H9 (cell line): ENCODE measurements around the gene HS3ST6. TPM values are rescaled to one million over a fixed set of nuclear protein-coding genes. Genes with fewer than 3 reads are reported as not detected.

ENCODE experiments used
- DNase-seq: peaks from one replicate; pipeline ENCODE4 v3.0.0-alpha.2; 2017
- H2AFZ ChIP-seq: one replicate; pipeline ENCODE4 v1.6.1; 2013; ENCODE audit warnings: mild to moderate bottlenecking, low read length, control low read depth, moderate library complexity
- H2AK5ac ChIP-seq: 2 replicates; pipeline ENCODE4 v1.6.1; 2013; ENCODE audit warnings: low read length, control low read depth, mixed read lengths; ENCODE audit not compliant: insufficient read length
- H2BK120ac ChIP-seq: one replicate; pipeline ENCODE4 v1.6.1; 2013; ENCODE audit warnings: low read depth, mild to moderate bottlenecking, low read length, control low read depth, inconsistent platforms; ENCODE audit not compliant: poor library complexity, severe bottlenecking
- H2BK12ac ChIP-seq: 2 replicates; pipeline ENCODE4 v1.6.1; 2013; ENCODE audit warnings: low read length, control low read depth, mixed read lengths, low read depth; ENCODE audit not compliant: insufficient read length
- H2BK15ac ChIP-seq: 2 replicates; pipeline ENCODE4 v1.6.1; 2013; ENCODE audit warnings: low read depth, low read length, control low read depth
- H2BK20ac ChIP-seq: one replicate; pipeline ENCODE4 v1.6.1; 2013; ENCODE audit warnings: low read depth, mild to moderate bottlenecking, low read length, control low read depth, inconsistent platforms; ENCODE audit not compliant: poor library complexity, severe bottlenecking
- H2BK5ac ChIP-seq: 2 replicates; pipeline ENCODE4 v1.6.1; 2013; ENCODE audit warnings: low read length, control low read depth, mixed read lengths; ENCODE audit not compliant: insufficient read length
- H3K14ac ChIP-seq: 2 replicates; pipeline ENCODE4 v1.6.1; 2013; ENCODE audit warnings: low read length, control low read depth; ENCODE audit not compliant: insufficient read depth
- H3K18ac ChIP-seq: 2 replicates; pipeline ENCODE4 v1.6.1; 2013; ENCODE audit warnings: low read depth, mild to moderate bottlenecking, mixed read lengths, low read length, control low read depth; ENCODE audit not compliant: insufficient read length
- H3K23ac ChIP-seq: 2 replicates; pipeline ENCODE4 v1.6.1; 2013; ENCODE audit warnings: low read length, control low read depth, mixed read lengths, low read depth; ENCODE audit not compliant: insufficient read length
- H3K23me2 ChIP-seq: 2 replicates; pipeline ENCODE4 v1.6.1; 2013; ENCODE audit warnings: low read depth, mild to moderate bottlenecking, mixed read lengths, low read length, control low read depth; ENCODE audit not compliant: insufficient read length, poor library complexity, severe bottlenecking
- H3K27ac ChIP-seq: 2 replicates; pipeline ENCODE4 v1.5.1; 2013; ENCODE audit warnings: low read length, control low read depth, mixed read lengths, low read depth; ENCODE audit not compliant: insufficient read length
- H3K27me3 ChIP-seq: 2 replicates; pipeline ENCODE4 v1.6.1; 2013; ENCODE audit warnings: low read length, control low read depth, inconsistent platforms; ENCODE audit not compliant: insufficient read depth
- H3K4ac ChIP-seq: 2 replicates; pipeline ENCODE4 v1.6.1; 2013; ENCODE audit warnings: low read depth, mild to moderate bottlenecking, control low read depth, inconsistent platforms, low read length, moderate library complexity
- H3K4me1 ChIP-seq: 2 replicates; pipeline ENCODE4 v1.6.1; 2013; ENCODE audit warnings: low read length, control low read depth, inconsistent platforms; ENCODE audit not compliant: insufficient read depth
- H3K4me2 ChIP-seq: 2 replicates; pipeline ENCODE4 v1.6.1; 2013; ENCODE audit warnings: low read length, control low read depth, mixed read lengths; ENCODE audit not compliant: insufficient read length, insufficient read depth
- H3K56ac ChIP-seq: 2 replicates; pipeline ENCODE4 v1.6.1; 2013; ENCODE audit warnings: low read depth, mild to moderate bottlenecking, mixed read lengths, low read length, control low read depth; ENCODE audit not compliant: insufficient read length
- H3K79me1 ChIP-seq: 2 replicates; pipeline ENCODE4 v1.6.1; 2013; ENCODE audit warnings: low read depth, mild to moderate bottlenecking, moderate library complexity, low read length, control low read depth, inconsistent platforms; ENCODE audit not compliant: insufficient read depth, poor library complexity, severe bottlenecking
- H3K79me2 ChIP-seq: 2 replicates; pipeline ENCODE4 v1.6.1; 2013; ENCODE audit warnings: low read length, control low read depth, inconsistent platforms; ENCODE audit not compliant: insufficient read depth
- H3K9ac ChIP-seq: 2 replicates; pipeline ENCODE4 v1.6.1; 2013; ENCODE audit warnings: low read length, control low read depth, mixed read lengths; ENCODE audit not compliant: insufficient read length; ENCODE audit errors: extremely low read depth
- H3K9me3 ChIP-seq: one replicate; pipeline ENCODE4 v1.6.1; 2013; ENCODE audit warnings: low read depth, low read length, inconsistent platforms; ENCODE audit not compliant: control insufficient read depth
- H3T11ph ChIP-seq: one replicate; pipeline ENCODE4 v1.6.1; 2013; ENCODE audit warnings: mild to moderate bottlenecking, low read length, control low read depth, inconsistent platforms
- H4K20me1 ChIP-seq: one replicate; pipeline ENCODE4 v1.6.1; 2013; ENCODE audit not compliant: control insufficient read depth, insufficient read length, insufficient read depth
- H4K5ac ChIP-seq: 2 replicates; pipeline ENCODE4 v1.6.1; 2013; ENCODE audit warnings: low read depth, mild to moderate bottlenecking, mixed read lengths, low read length, control low read depth; ENCODE audit not compliant: insufficient read length
- H4K8ac ChIP-seq: replicated peaks from 2 replicates; pipeline ENCODE4 v1.6.1; 2013; ENCODE audit warnings: low read length, control low read depth, mixed read lengths, low read depth; ENCODE audit not compliant: insufficient read length
- H4K91ac ChIP-seq: 2 replicates; pipeline ENCODE4 v1.6.1; 2013; ENCODE audit warnings: low read depth, mild to moderate bottlenecking, moderate library complexity, mixed read lengths, low read length, control low read depth; ENCODE audit not compliant: insufficient read length
- H3K27ac Mint-ChIP-seq, 3 experiments: 2 replicates in 2 of 3; 3 replicates in 1 of 3; pipeline ENCODE4 v1.8.0; 2020 to 2021; ENCODE audit warnings: mixed read lengths in 3 of 3, mild to moderate bottlenecking in 1 of 3, moderate library complexity in 1 of 3
- H3K27me3 Mint-ChIP-seq: 2 replicates; pipeline ENCODE4 v1.8.0; 2021; ENCODE audit warnings: low read depth, mild to moderate bottlenecking, moderate library complexity, mixed read lengths
- H3K36me3 Mint-ChIP-seq, 3 experiments: 2 replicates in 2 of 3; 3 replicates in 1 of 3; pipeline ENCODE4 v1.8.0; 2020 to 2021; ENCODE audit warnings: low read depth in 3 of 3, mixed read lengths in 3 of 3; ENCODE audit not compliant: insufficient read depth in 1 of 3
- H3K4me1 Mint-ChIP-seq, 2 experiments: 2 replicates each; pipeline ENCODE4 v1.8.0; 2020; ENCODE audit warnings: mixed read lengths in 2 of 2
- H3K4me3 Mint-ChIP-seq, 2 experiments: 2 replicates in 1 of 2; 3 replicates in 1 of 2; pipeline ENCODE4 v1.8.0; 2020 to 2021; ENCODE audit warnings: mild to moderate bottlenecking in 2 of 2, mixed read lengths in 2 of 2, moderate library complexity in 1 of 2
- H3K9me3 Mint-ChIP-seq, 2 experiments: 2 replicates in 1 of 2; 3 replicates in 1 of 2; pipeline ENCODE4 v1.8.0; 2020; ENCODE audit warnings: mild to moderate bottlenecking in 2 of 2, mixed read lengths in 2 of 2, moderate library complexity in 1 of 2
- WGBS: extraction: QIAGEN DNeasy Blood & Tissue Kit; methylation state at CpG from one replicate; pipeline ENCODE4 v1.1.7; 2013; ENCODE audit warnings: missing lambda C conversion rate, low lambda C conversion rate, mixed read lengths; ENCODE audit not compliant: insufficient read length; ENCODE audit errors: extremely low coverage; 5-methylcytosine and 5-hydroxymethylcytosine counted together
- total RNA-seq: library from RNA; stranded (reverse); gene quantifications from 2 replicates; pipeline ENCODE4 v1.2.1, GENCODE V29; 2021
- TF ChIP-seq, protein P1 (sequence below): fragments of 200-600 bp; sonication (generic); conservative IDR thresholded peaks from 3 replicates; pipeline ENCODE4 v1.8.0; 2021; ENCODE audit warnings: antibody characterized with exemption, mild to moderate bottlenecking

Gene HS3ST6
- total RNA-seq, 1 experiment from 2014 or later, result not detected

DNA sequence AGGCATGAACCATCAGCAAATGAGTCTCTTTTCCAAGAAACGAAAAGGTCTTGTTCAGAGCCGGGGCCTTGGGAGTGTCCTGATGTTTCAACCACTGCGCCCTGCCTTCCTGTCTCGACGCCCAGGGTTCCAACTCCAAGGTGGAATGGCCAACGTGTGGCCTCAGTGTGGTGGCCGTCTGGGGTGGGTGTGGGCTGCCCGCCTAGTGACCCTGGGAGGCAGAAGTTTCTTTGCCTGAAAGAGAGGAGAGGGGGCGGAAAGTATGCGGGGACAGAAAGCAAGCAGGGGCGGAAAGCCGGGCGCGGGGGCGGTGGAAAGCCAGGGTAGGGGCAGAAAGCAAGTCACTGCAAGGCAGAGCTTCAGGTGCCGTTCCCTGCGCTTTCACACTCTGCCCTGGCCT lies 20.7 kb upstream of the HS3ST6 start:
- Mint-ChIP-seq H3K9me3 (no peaks in the 10 kb centered on the region), H3K4me3 (peak overlapping the region in 1 of 2 experiments; percentile 26; a peak in 2 of 5 replicates), H3K4me1 (peaks cover 8 to 13% of the 10 kb centered on the region in 2 experiments; a peak in 3 of 4 replicates), H3K27ac (no peak overlapping the region; a peak in 1 of 7 replicates), H3K36me3 (peaks cover 10 to 28% (median 17%) of the 10 kb centered on the region in 3 experiments; a peak in 6 of 7 replicates), H3K27me3 (peaks cover 2% of the 10 kb centered on the region; the same call in 1 of the 2 replicates)
- Histone ChIP-seq H3K4me2 (no peak overlapping the region), H4K5ac (no peak overlapping the region), H3K23me2 (peaks cover 7% of the 10 kb centered on the region), H3K23ac (no peak overlapping the region), H3K79me1 (no peaks in the 10 kb centered on the region), H2BK15ac (no peak overlapping the region), H3K4me1 (peaks cover 2% of the 10 kb centered on the region; the same call in 1 of the 2 replicates), H3K9me3 (no peaks in the 10 kb centered on the region), H3K14ac (no peak overlapping the region), H4K20me1 (no peaks in the 10 kb centered on the region), H4K8ac (no peak overlapping the region), H3K4ac (no peak overlapping the region), H2BK20ac (no peak overlapping the region), H2AFZ (no peak overlapping the region), H3T11ph (no peak overlapping the region), H3K27ac (no peak overlapping the region), H3K56ac (no peak overlapping the region), H2BK12ac (no peak overlapping the region), H2BK5ac (no peak overlapping the region), H3K79me2 (no peaks in the 10 kb centered on the region), H3K9ac (no peak overlapping the region), H3K27me3 (no peaks in the 10 kb centered on the region), H2AK5ac (no peak overlapping the region), H4K91ac (no peak overlapping the region), H2BK120ac (no peak overlapping the region), H3K18ac (no peak overlapping the region)
- TF ChIP-seq, protein P1, sequence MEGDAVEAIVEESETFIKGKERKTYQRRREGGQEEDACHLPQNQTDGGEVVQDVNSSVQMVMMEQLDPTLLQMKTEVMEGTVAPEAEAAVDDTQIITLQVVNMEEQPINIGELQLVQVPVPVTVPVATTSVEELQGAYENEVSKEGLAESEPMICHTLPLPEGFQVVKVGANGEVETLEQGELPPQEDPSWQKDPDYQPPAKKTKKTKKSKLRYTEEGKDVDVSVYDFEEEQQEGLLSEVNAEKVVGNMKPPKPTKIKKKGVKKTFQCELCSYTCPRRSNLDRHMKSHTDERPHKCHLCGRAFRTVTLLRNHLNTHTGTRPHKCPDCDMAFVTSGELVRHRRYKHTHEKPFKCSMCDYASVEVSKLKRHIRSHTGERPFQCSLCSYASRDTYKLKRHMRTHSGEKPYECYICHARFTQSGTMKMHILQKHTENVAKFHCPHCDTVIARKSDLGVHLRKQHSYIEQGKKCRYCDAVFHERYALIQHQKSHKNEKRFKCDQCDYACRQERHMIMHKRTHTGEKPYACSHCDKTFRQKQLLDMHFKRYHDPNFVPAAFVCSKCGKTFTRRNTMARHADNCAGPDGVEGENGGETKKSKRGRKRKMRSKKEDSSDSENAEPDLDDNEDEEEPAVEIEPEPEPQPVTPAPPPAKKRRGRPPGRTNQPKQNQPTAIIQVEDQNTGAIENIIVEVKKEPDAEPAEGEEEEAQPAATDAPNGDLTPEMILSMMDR, result no peak
- DNase-seq, result no peak
- no CpG with 5 or more reads among the region's 17 CpGs for WGBS
